Hematopoietic multipotent progenitor cell treated with erythropoietin and hydrocortisone succinate and interleukin-3 and kit ligand, for 17 days (in vitro differentiated cells): ENCODE data around the gene DNAJC30.
"Not testable (repeated sequence)": the region's sequence is repeated elsewhere in the genome, so short reads cannot be mapped to it uniquely, and the experiment has no call there.

ENCODE experiments used
- DNase-seq: peaks from one replicate; pipeline ENCODE4 v3.0.0-alpha.2; 2015; ENCODE audit warnings: low spot score

Gene DNAJC30

DNA sequence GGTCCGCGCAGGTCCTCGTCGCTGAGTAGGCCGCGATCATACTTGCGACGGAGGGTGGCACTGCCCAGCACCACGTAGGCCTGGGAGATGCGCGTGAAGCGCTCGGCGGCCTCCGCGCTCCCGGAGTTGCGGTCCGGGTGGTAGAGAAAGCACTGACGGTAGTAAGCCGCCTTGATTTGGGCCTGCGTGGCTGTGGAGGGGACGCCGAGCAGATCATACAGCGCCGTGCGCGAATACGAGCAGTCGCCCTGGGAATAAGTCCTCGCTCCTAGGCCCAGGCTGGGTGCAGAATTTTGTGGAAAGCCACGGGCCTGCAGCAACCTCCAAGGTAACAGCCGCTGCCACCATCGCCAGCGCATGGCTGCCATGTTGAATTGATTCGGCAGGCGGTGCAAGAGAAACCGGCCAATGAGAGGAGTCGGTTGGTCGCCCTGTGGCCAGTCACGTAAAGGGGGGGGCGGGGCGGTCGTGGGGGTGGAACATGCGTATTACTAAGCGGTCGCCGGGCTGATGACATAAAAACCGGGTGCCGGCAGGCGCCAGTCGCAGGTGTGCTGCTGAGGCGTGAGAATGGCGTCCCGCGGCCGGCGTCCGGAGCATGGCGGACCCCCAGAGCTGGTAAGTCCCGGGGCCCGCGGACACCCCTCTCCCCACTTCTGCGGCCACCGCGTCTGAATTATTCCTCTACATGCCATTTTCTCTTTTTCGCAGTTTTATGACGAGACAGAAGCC, at the start of gene DNAJC30, which contains the start of gene BUD23:
Gene DNAJC30 (minus strand): TSS at position 398 of the 732 bp plus-strand sequence. CDS start 30 bp downstream, at position 368.
Gene BUD23 (plus strand): TSS at position 542 of the 732 bp plus-strand sequence. CDS start 29 bp downstream, at position 571.
- peak; percentile 91 for DNase-seq

DNA sequence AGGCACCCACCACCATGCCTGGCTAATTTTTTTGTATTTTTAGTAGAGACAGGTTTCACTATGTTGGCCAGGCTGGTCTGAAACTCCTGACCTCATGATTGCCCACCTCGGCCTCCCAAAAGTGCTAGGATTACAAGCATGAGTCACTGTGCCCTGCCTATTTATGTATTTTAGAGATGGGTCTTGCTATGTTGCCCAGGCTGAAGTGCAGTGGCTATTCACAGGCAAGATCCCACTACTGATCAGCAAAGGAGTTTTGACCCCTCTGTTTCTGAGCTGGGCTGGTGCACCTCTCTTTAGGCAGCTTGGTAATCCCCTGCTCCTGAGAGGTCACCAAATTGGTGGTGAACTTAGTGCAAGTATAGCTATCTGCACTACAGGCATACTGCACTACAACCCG, 49.1 kb upstream of the DNAJC30 start:
- no peak for DNase-seq

DNA sequence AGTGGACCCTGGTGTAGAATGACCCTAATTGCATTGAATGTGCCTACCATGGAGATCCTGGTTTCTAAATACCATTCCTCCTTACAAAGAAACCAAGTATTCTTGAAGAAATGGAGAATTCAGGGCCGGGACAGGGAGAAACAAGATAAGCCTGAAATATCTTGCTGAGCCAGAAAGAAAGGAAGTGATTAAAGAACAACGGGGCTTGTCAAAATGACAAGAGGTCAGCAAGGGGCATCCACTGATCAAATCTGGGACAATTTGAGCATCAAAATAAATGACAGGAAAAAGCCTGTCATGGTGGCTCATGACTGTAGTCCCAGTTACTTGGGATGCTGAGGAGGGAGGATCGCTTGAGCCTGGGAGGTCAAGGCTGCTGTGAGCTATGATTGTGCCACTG, 47.2 kb upstream of the DNAJC30 start:
- no peak for DNase-seq

GRCh38 chr7:73728551-73728950, 45.3 kb upstream of the DNAJC30 start:
- no peak for DNase-seq

GRCh38 chr7:73727952-73728351, 44.7 kb upstream of the DNAJC30 start:
- no peak for DNase-seq

DNA sequence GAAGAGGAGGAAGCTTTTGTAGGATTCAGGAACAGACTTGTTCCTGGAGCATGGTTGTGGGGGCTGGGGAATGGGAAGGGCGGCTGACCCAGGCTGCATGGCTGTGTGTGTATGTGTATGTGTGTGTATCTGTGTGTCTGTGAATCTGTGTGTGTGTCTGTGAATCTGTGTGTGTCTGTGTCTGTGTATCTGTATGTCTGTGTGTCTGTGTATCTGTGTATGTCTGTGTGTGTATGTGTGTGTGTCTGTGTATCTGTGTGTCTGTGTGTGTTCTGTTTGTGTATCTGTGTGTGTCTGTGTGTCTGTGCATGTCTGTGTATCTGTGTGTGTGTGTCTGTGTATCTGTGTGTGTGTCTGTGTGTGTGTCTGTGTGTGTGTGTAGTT, 42.8 kb upstream of the DNAJC30 start:
- DNase-seq, result no peak

DNA sequence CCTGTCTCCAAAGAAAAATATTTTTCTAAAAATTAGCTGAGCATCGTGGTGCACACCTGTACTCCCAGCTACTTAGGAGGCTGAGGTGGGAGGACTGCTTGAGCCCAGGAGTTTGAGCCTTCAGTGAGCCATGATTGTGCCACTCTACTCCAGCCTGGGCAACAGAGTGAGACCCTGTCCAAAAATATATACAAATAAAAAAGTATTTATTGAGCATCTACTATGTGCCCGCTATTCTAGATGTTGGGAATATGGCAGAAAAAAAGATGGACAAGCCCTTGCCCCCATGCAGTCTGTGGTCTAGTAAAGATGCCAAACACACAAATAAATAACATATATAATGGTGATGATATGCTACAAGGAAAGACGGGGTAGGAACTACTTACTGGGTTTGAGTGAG, 40.6 kb upstream of the DNAJC30 start:
- DNase-seq, result no peak

- no peak for DNase-seq
Observed at GRCh38 chr7:73722785-73723184, 39.5 kb upstream of the DNAJC30 start.

GRCh38 chr7:73722182-73722581, 38.9 kb upstream of the DNAJC30 start:
- not testable (repeated sequence) for DNase-seq

DNA sequence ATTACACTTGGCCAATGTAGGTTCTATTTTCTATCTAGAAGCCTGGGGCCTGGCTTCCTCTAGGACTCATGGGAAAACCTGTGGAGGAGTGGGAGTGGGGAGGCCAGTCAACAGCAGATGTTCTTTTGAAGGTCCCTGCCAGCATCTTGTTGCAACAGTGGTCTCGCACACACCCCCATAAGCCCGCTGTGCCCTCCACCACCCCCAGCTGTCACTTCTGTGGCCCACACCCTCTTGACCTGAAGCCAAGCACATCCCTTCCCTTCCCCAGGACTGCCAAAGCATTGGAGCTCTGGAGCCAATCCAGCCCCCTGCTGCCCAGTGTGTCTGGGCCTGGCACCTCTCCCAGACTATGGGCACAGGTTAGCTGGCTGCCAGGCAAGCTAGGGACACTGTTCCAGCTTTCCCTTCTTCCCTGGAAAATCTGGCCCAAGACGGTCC, 38.1 kb upstream of the DNAJC30 start:
- DNase-seq, result no peak

- not testable (repeated sequence) for DNase-seq
Observed at GRCh38 chr7:73720443-73720842, 37.2 kb upstream of the DNAJC30 start.

DNA sequence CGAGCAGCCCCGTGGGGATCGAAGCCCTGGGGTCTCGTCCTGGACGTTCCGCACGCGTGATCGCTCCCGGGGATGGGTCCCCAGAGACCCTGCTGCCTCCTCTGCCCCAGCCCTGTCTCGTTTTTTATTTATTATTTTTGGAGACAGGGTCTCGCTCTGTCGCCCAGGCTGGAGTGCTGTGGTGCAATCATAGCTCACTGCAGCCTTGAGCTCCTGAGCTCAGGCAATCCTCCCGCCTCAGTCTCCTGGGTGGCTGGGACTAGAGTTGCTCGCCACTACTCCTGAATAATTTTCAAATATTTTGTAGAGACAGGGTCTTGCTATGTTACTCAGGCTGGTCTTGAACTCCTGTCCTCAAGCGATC, 36.5 kb upstream of the DNAJC30 start:
- DNase-seq, result no peak

GRCh38 chr7:73718905-73719805, 35.9 kb upstream of the DNAJC30 start, which contains the start of gene STX1A:
TSS of gene STX1A (minus strand) at chr7:73719669. CDS start at chr7:73719631, 38 bp downstream.
- DNase-seq, result no peak

- no peak for DNase-seq
Observed at GRCh38 chr7:73718438-73718881, 35.2 kb upstream of the DNAJC30 start.

DNA sequence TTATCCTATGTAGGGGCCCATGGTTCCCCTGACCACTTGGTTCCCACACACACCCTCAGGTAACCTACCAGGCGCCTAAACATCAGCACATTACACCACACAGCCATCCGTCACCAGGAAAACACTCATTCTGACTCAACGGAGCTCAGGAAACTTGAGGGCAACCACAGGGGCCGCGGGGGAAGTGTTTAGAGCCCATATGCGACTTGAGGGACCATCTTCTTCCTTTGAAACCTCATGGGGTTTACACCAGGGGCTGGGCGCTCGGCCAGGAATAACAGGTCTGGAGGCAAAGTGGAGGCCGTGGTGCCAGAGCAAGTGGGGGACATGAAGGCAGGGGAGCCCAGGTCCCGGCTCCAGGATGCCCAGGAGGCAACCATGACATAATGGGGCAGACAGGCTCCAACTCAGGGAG, 34.7 kb upstream of the DNAJC30 start:
- DNase-seq, result no peak

DNA sequence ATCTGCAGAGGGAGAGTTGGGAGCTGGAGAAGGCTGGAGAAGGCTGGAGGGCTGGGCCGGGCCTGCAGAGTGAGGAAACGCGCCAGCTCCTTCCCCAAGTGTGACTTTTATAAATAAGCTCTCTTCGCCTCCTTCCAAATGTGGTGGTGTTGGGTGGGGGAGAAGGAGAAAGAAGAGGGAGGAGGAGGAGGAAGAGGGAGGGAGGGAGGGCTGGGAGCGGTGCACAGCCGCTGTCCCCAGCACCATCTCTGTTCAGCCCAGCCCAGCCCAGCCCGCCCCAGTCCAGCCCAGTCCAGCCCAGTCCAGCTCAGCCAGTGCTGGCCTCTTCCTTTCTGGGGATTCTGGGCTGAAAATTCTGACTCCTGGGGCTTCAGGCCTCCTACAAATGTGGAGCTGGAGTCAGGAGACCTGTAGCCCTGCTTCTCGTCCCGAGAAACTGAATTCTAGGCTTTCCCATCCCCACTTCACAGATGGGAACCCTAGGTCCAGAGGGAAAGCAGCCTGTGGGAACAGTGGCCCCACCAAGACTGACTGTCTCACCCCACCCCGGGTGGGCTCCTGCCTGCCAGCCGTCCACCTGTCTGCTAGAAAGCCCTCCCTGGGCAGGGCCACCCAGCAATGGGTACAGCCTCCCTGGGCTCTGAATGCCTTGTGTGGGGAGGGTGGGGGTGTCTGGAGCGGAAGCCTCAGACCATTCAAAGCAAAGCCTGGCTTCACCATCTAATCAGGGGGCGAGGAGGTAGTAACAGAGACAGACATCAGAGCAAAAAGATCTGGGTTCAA, 34.0 kb upstream of the DNAJC30 start:
- DNase-seq, result no peak

DNA sequence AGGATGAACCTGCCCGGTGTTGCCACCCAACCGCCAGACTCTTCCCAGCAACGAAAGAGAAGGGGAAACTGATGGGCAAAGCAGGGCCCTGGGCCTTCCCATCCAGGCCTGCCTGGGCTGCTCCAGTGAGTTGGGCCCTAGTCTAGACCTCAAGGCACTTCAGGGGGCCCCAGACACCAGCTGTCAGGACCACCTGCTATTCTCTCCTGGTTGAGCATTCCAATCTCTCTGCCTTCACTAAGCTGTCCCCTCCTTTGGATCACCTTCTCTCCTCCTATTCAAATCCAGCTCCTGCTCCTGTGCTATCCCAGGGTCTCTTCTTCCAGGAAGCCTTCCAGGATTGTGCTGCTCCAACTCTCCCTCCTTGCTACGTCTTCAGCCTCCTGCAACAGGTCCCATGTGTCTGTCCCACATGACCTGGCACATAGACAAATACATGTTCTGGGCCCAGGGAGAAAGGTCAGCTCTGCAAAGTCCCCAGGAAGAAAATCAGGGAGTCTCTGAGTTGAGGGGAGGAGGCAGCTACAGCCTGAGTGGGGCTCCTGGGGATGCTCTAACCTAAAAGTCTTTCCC, 33.2 kb upstream of the DNAJC30 start:
- DNase-seq, result no peak

DNA sequence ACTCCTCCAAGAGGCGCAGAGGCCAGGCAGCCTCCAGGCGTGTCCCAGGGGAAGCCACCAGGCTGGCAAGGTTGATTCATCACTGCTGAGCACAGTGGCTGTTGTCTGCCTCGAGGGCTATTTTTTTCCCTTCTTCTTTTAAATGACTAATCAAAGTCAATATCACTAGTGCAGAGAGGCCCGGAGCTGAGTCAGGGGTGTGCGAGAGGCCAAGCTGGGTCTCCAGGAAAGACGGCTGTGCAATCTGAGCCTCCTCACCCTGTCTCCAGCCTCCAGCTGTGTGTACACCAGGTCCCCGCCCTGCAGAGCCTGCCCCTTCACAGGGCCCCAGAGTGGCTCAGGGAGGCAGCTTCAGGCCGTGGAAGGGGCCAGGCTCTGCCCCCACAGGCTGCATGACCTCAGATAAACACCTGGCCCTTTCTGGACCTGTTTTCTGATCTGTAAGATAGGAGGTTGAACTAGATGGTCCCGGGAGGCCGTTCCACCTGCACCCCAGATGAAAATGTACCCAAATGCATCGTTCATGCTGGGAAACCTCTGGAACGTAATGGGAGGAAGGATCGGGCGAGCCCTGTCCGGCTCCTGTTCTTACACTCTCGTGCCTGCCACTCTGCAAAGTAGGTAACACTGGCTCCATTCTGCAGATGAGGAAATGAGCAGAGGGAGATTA, 32.5 kb upstream of the DNAJC30 start:
- no peak for DNase-seq

DNA sequence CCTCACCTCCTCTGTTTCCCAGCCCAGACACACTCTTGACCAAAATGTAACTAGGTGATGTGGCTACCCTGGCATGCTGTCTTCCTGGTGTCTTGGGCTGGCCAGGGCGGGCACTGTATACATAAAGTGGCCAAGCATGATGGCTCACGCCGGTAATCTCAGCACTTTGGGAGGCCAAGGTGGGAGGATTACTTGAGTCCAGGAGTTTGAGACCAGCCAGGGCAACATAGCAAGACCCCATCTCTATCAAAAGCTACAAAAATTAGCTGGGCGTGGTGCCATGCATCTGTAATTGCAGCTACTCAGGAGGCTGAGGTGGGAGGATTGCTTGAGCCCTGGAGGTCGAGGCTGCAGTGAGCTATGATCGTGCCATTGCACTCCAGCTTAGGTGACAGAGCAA, 30.1 kb upstream of the DNAJC30 start:
- not testable (repeated sequence) for DNase-seq

- DNase-seq, result no peak
Observed at GRCh38 chr7:73712773-73713172, 29.5 kb upstream of the DNAJC30 start.

DNA sequence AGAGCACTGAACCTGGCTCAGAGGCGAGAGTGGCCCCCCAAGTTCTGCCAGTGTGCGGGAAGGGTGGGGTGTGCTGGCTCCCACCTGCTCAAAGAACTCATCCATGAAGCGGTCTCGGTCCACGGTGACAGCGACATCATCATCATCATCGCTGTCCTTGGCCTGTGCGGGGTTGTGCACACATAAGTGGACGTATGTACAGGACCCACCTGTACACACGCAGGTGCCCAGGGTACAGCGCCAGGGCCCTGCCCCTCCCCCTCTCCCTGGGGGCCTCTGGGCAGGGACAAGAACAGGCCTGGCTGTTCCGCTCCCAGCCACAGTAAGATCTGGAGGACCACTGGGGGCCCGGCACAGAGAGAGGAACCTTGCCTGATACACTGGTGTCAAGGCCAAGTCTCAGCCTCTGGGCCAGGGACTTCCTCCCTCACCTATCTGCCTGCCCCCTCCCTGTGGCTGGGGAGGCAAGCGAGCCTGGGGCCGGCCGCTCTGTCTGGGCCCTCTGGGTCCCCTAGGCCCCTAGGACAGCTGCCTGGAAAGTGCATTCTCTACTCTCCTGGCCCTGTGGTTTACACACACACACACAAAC, 25.8 kb upstream of the DNAJC30 start:
- no peak for DNase-seq
